H9 (cell line): ENCODE measurements around the gene CDKAL1. TPM values are rescaled to one million over a fixed set of nuclear protein-coding genes. Genes with fewer than 3 reads are reported as not detected.

ENCODE experiments used
- DNase-seq: peaks from one replicate; pipeline ENCODE4 v3.0.0-alpha.2; 2017
- H2AFZ ChIP-seq: one replicate; pipeline ENCODE4 v1.6.1; 2013; ENCODE audit warnings: mild to moderate bottlenecking, low read length, control low read depth, moderate library complexity
- H2AK5ac ChIP-seq: 2 replicates; pipeline ENCODE4 v1.6.1; 2013; ENCODE audit warnings: low read length, control low read depth, mixed read lengths; ENCODE audit not compliant: insufficient read length
- H2BK120ac ChIP-seq: one replicate; pipeline ENCODE4 v1.6.1; 2013; ENCODE audit warnings: low read depth, mild to moderate bottlenecking, low read length, control low read depth, inconsistent platforms; ENCODE audit not compliant: poor library complexity, severe bottlenecking
- H2BK12ac ChIP-seq: 2 replicates; pipeline ENCODE4 v1.6.1; 2013; ENCODE audit warnings: low read length, control low read depth, mixed read lengths, low read depth; ENCODE audit not compliant: insufficient read length
- H2BK15ac ChIP-seq: 2 replicates; pipeline ENCODE4 v1.6.1; 2013; ENCODE audit warnings: low read depth, low read length, control low read depth
- H2BK20ac ChIP-seq: one replicate; pipeline ENCODE4 v1.6.1; 2013; ENCODE audit warnings: low read depth, mild to moderate bottlenecking, low read length, control low read depth, inconsistent platforms; ENCODE audit not compliant: poor library complexity, severe bottlenecking
- H2BK5ac ChIP-seq: 2 replicates; pipeline ENCODE4 v1.6.1; 2013; ENCODE audit warnings: low read length, control low read depth, mixed read lengths; ENCODE audit not compliant: insufficient read length
- H3K14ac ChIP-seq: 2 replicates; pipeline ENCODE4 v1.6.1; 2013; ENCODE audit warnings: low read length, control low read depth; ENCODE audit not compliant: insufficient read depth
- H3K18ac ChIP-seq: 2 replicates; pipeline ENCODE4 v1.6.1; 2013; ENCODE audit warnings: low read depth, mild to moderate bottlenecking, mixed read lengths, low read length, control low read depth; ENCODE audit not compliant: insufficient read length
- H3K23ac ChIP-seq: 2 replicates; pipeline ENCODE4 v1.6.1; 2013; ENCODE audit warnings: low read length, control low read depth, mixed read lengths, low read depth; ENCODE audit not compliant: insufficient read length
- H3K23me2 ChIP-seq: 2 replicates; pipeline ENCODE4 v1.6.1; 2013; ENCODE audit warnings: low read depth, mild to moderate bottlenecking, mixed read lengths, low read length, control low read depth; ENCODE audit not compliant: insufficient read length, poor library complexity, severe bottlenecking
- H3K27ac ChIP-seq: 2 replicates; pipeline ENCODE4 v1.5.1; 2013; ENCODE audit warnings: low read length, control low read depth, mixed read lengths, low read depth; ENCODE audit not compliant: insufficient read length
- H3K27me3 ChIP-seq: 2 replicates; pipeline ENCODE4 v1.6.1; 2013; ENCODE audit warnings: low read length, control low read depth, inconsistent platforms; ENCODE audit not compliant: insufficient read depth
- H3K4ac ChIP-seq: 2 replicates; pipeline ENCODE4 v1.6.1; 2013; ENCODE audit warnings: low read depth, mild to moderate bottlenecking, control low read depth, inconsistent platforms, low read length, moderate library complexity
- H3K4me1 ChIP-seq: 2 replicates; pipeline ENCODE4 v1.6.1; 2013; ENCODE audit warnings: low read length, control low read depth, inconsistent platforms; ENCODE audit not compliant: insufficient read depth
- H3K4me2 ChIP-seq: 2 replicates; pipeline ENCODE4 v1.6.1; 2013; ENCODE audit warnings: low read length, control low read depth, mixed read lengths; ENCODE audit not compliant: insufficient read length, insufficient read depth
- H3K56ac ChIP-seq: 2 replicates; pipeline ENCODE4 v1.6.1; 2013; ENCODE audit warnings: low read depth, mild to moderate bottlenecking, mixed read lengths, low read length, control low read depth; ENCODE audit not compliant: insufficient read length
- H3K79me1 ChIP-seq: 2 replicates; pipeline ENCODE4 v1.6.1; 2013; ENCODE audit warnings: low read depth, mild to moderate bottlenecking, moderate library complexity, low read length, control low read depth, inconsistent platforms; ENCODE audit not compliant: insufficient read depth, poor library complexity, severe bottlenecking
- H3K79me2 ChIP-seq: 2 replicates; pipeline ENCODE4 v1.6.1; 2013; ENCODE audit warnings: low read length, control low read depth, inconsistent platforms; ENCODE audit not compliant: insufficient read depth
- H3K9ac ChIP-seq: 2 replicates; pipeline ENCODE4 v1.6.1; 2013; ENCODE audit warnings: low read length, control low read depth, mixed read lengths; ENCODE audit not compliant: insufficient read length; ENCODE audit errors: extremely low read depth
- H3K9me3 ChIP-seq: one replicate; pipeline ENCODE4 v1.6.1; 2013; ENCODE audit warnings: low read depth, low read length, inconsistent platforms; ENCODE audit not compliant: control insufficient read depth
- H3T11ph ChIP-seq: one replicate; pipeline ENCODE4 v1.6.1; 2013; ENCODE audit warnings: mild to moderate bottlenecking, low read length, control low read depth, inconsistent platforms
- H4K20me1 ChIP-seq: one replicate; pipeline ENCODE4 v1.6.1; 2013; ENCODE audit not compliant: control insufficient read depth, insufficient read length, insufficient read depth
- H4K5ac ChIP-seq: 2 replicates; pipeline ENCODE4 v1.6.1; 2013; ENCODE audit warnings: low read depth, mild to moderate bottlenecking, mixed read lengths, low read length, control low read depth; ENCODE audit not compliant: insufficient read length
- H4K8ac ChIP-seq: replicated peaks from 2 replicates; pipeline ENCODE4 v1.6.1; 2013; ENCODE audit warnings: low read length, control low read depth, mixed read lengths, low read depth; ENCODE audit not compliant: insufficient read length
- H4K91ac ChIP-seq: 2 replicates; pipeline ENCODE4 v1.6.1; 2013; ENCODE audit warnings: low read depth, mild to moderate bottlenecking, moderate library complexity, mixed read lengths, low read length, control low read depth; ENCODE audit not compliant: insufficient read length
- H3K27ac Mint-ChIP-seq, 3 experiments: 2 replicates in 2 of 3; 3 replicates in 1 of 3; pipeline ENCODE4 v1.8.0; 2020 to 2021; ENCODE audit warnings: mixed read lengths in 3 of 3, mild to moderate bottlenecking in 1 of 3, moderate library complexity in 1 of 3
- H3K27me3 Mint-ChIP-seq: 2 replicates; pipeline ENCODE4 v1.8.0; 2021; ENCODE audit warnings: low read depth, mild to moderate bottlenecking, moderate library complexity, mixed read lengths
- H3K36me3 Mint-ChIP-seq, 3 experiments: 2 replicates in 2 of 3; 3 replicates in 1 of 3; pipeline ENCODE4 v1.8.0; 2020 to 2021; ENCODE audit warnings: low read depth in 3 of 3, mixed read lengths in 3 of 3; ENCODE audit not compliant: insufficient read depth in 1 of 3
- H3K4me1 Mint-ChIP-seq, 2 experiments: 2 replicates each; pipeline ENCODE4 v1.8.0; 2020; ENCODE audit warnings: mixed read lengths in 2 of 2
- H3K4me3 Mint-ChIP-seq, 2 experiments: 2 replicates in 1 of 2; 3 replicates in 1 of 2; pipeline ENCODE4 v1.8.0; 2020 to 2021; ENCODE audit warnings: mild to moderate bottlenecking in 2 of 2, mixed read lengths in 2 of 2, moderate library complexity in 1 of 2
- H3K9me3 Mint-ChIP-seq, 2 experiments: 2 replicates in 1 of 2; 3 replicates in 1 of 2; pipeline ENCODE4 v1.8.0; 2020; ENCODE audit warnings: mild to moderate bottlenecking in 2 of 2, mixed read lengths in 2 of 2, moderate library complexity in 1 of 2
- CTCF ChIP-seq: fragments of 200-600 bp; sonication (generic); conservative IDR thresholded peaks from 3 replicates; pipeline ENCODE4 v1.8.0; 2021; ENCODE audit warnings: antibody characterized with exemption, mild to moderate bottlenecking
- WGBS: extraction: QIAGEN DNeasy Blood & Tissue Kit; methylation state at CpG from one replicate; pipeline ENCODE4 v1.1.7; 2013; ENCODE audit warnings: missing lambda C conversion rate, low lambda C conversion rate, mixed read lengths; ENCODE audit not compliant: insufficient read length; ENCODE audit errors: extremely low coverage; 5-methylcytosine and 5-hydroxymethylcytosine counted together
- total RNA-seq: library from RNA; stranded (reverse); gene quantifications from 2 replicates; pipeline ENCODE4 v1.2.1, GENCODE V29; 2021

The CDKAL1 gene
- total RNA-seq, 1 experiment from 2014 or later, result 23.0 TPM

- H3T11ph ChIP-seq, result no peak overlapping the region
- H3K9ac ChIP-seq, result no peak overlapping the region
- no peak overlapping the region for H2AK5ac ChIP-seq
- WGBS, result no CpG with 5 or more reads among the region's 2 CpGs
- H2BK5ac ChIP-seq, result no peak overlapping the region
- no peaks in the 10 kb centered on the region for H4K20me1 ChIP-seq
- no peaks in the 10 kb centered on the region for H3K9me3 ChIP-seq
- no peak overlapping the region for H3K4ac ChIP-seq
- no peak for TF ChIP-seq CTCF
- H2BK15ac ChIP-seq, result no peak overlapping the region
- no peak overlapping the region for H2BK20ac ChIP-seq
- H3K23me2 ChIP-seq, result no peaks in the 10 kb centered on the region
- no peak overlapping the region for H4K5ac ChIP-seq
- H3K56ac ChIP-seq, result no peak overlapping the region
- no peaks in the 10 kb centered on the region for H3K79me2 ChIP-seq
- Mint-ChIP-seq H3K27ac (peak overlapping the region in 1 of 3 experiments; percentile 8; a peak in 1 of 7 replicates), H3K36me3 (no peaks in the 10 kb centered on the region), H3K4me1 (peaks cover 8 to 18% of the 10 kb centered on the region in 2 experiments), H3K4me3 (no peak overlapping the region), H3K9me3 (no peaks in the 10 kb centered on the region), H3K27me3 (no peaks in the 10 kb centered on the region)
- no peak for DNase-seq
- H3K27me3 ChIP-seq, result no peaks in the 10 kb centered on the region
- no peaks in the 10 kb centered on the region for H3K79me1 ChIP-seq
- H2AFZ ChIP-seq, result no peak overlapping the region
- H3K4me1 ChIP-seq, result no peaks in the 10 kb centered on the region
- no peak overlapping the region for H4K8ac ChIP-seq
- no peak overlapping the region for H2BK12ac ChIP-seq
- no peak overlapping the region for H4K91ac ChIP-seq
- no peak overlapping the region for H3K14ac ChIP-seq
- no peak overlapping the region for H3K18ac ChIP-seq
- H3K23ac ChIP-seq, result no peak overlapping the region
- H3K27ac ChIP-seq, result no peak overlapping the region
- no peak overlapping the region for H2BK120ac ChIP-seq
- no peak overlapping the region for H3K4me2 ChIP-seq
Measured at GRCh38 chr6:20712011-20712410, 177.8 kb downstream of the CDKAL1 start.
